Fibroblast of skin of left quadriceps (primary cell): ENCODE data around the gene EXOSC9.

Experiments used
- DNase-seq, 2 experiments: peaks; one replicate each; pipeline ENCODE4 v3.0.0-alpha.2; 2013; ENCODE audit warnings: low read depth in 2 of 2

The EXOSC9 gene

DNA sequence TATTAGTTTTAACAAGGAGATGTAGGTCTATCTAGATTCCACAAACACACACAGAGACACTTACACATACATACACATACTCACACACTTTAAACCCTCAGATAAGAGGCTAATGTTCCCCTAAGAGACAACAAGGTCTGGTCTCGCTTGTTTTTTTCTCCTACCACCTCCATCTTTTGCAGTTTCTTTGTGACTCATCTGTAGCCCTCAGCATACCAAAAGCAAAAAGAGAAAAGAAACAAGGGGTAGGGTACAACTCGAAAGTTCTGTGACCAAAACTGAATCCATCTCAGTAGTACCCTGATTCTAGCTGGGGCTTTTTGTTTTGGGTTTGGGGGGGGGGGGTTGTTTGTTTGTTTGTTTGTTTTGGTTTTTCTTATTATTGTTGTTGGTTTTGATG is 12.2 kb upstream of the EXOSC9 start:
- no peak for DNase-seq

DNA sequence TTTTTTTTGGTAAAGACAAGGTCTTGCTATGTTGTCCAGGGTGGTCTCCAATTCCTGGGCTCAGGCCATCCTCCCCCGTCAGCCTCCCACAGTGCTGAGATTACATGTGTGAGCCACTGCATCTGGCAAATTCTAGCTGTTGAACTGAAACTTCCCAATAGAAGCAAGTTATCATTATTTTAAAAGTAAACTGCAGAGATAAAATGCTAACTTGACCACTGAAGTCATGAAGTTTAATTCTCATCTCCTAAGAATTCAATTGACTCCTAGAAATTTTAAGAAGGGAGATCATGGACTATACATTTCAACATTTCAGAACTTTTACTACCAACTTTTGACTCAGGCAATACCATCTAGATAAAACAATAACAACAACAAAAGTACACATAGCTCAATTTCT is 11.7 kb upstream of the EXOSC9 start:
- DNase-seq: peak in 1 of 2 experiments; percentile 43

GRCh38 chr4:121789960-121790829 is 10.9 kb upstream of the EXOSC9 start:
- DNase-seq: peak; percentile 83 to 84

- DNase-seq: no peak
Measured at GRCh38 chr4:121790976-121791375, 10.1 kb upstream of the EXOSC9 start.

DNA sequence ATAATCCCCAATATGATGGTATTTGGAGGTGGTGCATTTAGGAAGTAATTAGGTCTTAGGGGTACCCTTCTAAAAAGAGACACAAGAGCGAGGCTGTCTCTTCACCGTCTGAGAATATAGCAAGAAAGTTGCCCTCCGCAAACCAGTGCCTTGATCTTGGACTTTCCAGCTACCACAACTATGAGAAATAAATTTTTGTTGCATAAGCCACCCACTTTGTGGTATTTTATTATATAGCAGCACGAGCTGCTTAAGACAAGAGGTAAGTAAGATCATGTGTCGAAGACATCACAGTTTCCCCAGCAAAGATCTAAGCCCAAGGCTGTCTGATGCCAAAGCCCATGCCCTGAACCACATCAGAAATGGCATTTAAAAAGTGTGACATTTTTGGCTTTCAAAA is 9.6 kb upstream of the EXOSC9 start:
- peak; percentile 69 to 72 for DNase-seq

DNA sequence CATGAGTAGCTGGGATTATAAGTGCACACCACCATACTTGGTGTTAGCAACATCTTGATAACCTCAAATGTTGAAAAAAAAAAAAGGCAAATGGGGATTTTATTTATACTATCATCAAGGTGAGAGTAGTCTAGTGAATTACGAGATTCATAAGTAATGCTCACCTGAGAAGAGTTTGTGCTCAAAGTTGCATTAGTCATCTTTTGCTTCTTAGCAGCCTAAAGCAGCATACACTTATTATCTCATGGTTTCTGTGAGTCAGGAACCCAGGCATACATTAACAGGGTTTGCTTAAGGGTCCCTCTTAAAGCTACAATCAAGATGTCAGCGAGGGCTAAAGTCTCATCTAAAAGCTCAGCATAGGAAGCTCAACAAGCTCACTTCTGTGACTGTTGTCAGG is 8.2 kb upstream of the EXOSC9 start:
- DNase-seq: no peak

- DNase-seq: no peak
Measured at GRCh38 chr4:121794505-121795188, 6.5 kb upstream of the EXOSC9 start.

DNA sequence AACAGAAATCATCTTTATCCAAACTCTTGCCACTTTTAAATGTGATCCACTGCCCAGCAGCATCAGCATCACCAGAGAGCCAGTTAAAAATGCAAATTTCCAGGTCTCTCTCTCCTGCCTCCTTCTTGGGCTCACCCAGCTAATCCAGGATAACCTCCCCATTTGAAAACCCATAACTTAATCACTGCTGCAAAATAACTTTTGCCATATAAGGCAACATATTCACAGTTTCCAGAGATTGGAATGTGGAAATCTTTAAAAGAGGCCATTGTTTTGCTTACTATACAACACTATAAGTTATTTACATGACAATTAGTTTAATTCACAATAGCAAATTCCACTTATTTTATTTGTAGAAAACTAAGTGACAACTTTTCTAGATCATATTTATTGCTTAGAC is 4.8 kb upstream of the EXOSC9 start:
- DNase-seq: peak in 1 of 2 experiments; percentile 34

DNA sequence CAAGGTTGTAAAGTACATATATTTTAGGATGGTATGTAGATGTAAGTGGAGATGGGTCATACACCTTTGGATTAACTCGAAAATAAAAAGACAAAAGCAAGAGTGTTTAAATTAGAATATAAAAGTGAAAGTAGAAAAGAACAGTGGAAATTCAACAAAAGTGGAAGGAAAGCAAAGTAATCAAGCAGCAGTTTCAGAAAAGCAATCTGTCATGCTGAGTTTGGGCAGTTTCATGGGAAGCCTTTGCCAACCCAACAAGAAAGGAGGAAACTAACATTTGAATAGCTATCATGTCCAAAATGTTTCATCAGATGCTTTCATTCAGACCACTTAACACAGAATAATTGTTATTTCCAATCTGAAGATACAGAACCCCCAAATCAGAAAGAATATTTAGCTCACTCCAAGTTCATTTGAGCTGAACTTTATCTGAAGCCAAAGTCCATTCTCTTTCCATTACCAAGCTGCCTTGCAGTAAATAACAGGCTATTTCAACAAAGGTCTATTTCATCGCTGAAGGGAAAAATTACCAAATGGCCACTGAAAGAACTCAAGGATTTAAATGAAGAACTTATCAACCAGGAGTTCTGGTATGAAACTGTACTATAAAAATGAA is 1.8 kb upstream of the EXOSC9 start:
- no peak for DNase-seq

- DNase-seq: no peak
Measured at GRCh38 chr4:121799867-121800501, 1.1 kb upstream of the EXOSC9 start.

DNA sequence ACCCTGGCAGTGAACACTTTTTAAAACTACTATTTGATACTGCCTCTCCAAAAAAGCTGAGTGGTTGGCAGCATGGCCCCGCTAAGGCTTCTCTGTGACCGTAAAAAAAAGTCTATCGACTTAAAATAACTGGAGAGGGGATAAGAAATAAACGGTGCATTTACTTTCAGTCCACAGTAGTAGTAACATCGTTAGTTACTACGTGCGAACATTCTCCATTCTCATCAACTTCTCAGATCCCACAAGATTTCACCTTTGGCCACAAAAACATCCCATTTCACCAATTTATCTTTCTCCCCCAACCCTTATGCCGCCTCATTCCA is 524 bp upstream of the EXOSC9 start:
- DNase-seq: no peak

GRCh38 chr4:121801715-121802075 is 572 bp downstream of the EXOSC9 start:
- no peak for DNase-seq

GRCh38 chr4:121806411-121806810 is 5.3 kb downstream of the EXOSC9 start:
- DNase-seq: no peak

DNA sequence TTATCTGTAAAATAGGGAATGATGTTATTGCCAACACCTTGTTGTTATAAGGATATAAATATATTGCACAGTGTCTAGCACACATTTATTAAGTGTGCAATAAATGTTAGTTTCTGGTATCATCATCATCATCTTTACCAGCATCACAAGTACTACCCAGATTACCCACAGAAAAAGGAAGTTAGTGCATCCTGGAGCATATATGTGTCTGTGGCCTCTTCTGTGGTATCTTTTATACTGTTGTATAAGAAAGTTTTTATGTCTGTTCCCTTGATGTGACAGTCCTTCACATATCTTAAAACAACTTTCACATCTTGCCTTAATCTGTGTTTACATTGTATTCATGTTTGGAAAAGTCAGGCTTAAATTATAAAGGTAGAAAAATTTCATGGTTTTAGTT is 10.0 kb downstream of the EXOSC9 start:
- DNase-seq: no peak

- no peak for DNase-seq
Measured at GRCh38 chr4:121814756-121815155, 13.6 kb downstream of the EXOSC9 start.

DNA sequence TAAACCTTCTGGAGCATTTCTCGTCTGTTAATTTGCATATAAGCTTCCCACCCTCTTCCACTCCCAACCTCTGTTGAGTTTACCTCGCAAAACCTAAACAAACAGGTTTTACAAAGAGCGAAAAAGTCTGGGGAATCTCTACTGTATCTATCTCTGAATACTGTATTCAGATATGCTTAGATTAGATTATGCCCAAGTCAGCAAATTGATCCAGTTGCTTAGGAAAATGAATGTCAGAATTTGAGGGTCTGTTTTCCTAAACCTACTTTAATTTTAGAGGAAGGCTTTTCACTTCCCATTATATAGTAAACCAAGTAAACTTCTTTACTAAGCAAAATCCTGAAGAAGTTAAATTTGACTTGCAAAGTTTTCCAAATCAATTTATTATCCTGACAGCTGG is 15.9 kb downstream of the EXOSC9 start:
- DNase-seq: no peak

DNA sequence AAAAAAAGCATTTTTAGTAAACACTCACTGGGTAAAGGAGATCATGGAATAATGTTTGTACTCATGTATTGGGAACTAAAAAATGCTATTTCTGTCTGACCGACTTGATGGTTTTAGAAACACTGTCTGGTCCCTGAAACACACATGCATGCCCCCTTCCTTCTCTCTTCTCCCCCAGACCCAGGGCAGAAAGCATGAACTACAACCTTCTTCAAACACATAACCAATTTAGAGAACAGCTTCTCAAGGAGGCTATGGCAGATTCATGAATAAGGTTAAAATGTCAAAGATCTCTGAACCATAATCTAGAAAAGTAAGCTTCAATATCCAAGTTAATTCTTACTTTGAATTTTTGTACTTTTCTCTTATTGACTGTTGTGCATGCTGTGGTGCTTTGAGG is 16.6 kb downstream of the EXOSC9 start:
- DNase-seq: no peak

- no peak for DNase-seq
Measured at GRCh38 chr4:121818215-121818614, 17.1 kb downstream of the EXOSC9 start.

GRCh38 chr4:121819216-121819965 is 18.3 kb downstream of the EXOSC9 start:
- no peak for DNase-seq

GRCh38 chr4:121822047-121822446 is 20.9 kb downstream of the EXOSC9 start:
- DNase-seq: no peak

GRCh38 chr4:121822796-121823504 is 21.8 kb downstream of the EXOSC9 start:
- DNase-seq: no peak
